Raji (cell line): Measurements from ENCODE around the gene NEK1.

Experiments used
- POLR2A ChIP-seq: IDR thresholded peaks from 2 replicates; pipeline ENCODE4 v1.6.1; 2011; ENCODE audit warnings: low read depth, low read length, control low read depth; ENCODE audit not compliant: insufficient read depth

The NEK1 gene

DNA sequence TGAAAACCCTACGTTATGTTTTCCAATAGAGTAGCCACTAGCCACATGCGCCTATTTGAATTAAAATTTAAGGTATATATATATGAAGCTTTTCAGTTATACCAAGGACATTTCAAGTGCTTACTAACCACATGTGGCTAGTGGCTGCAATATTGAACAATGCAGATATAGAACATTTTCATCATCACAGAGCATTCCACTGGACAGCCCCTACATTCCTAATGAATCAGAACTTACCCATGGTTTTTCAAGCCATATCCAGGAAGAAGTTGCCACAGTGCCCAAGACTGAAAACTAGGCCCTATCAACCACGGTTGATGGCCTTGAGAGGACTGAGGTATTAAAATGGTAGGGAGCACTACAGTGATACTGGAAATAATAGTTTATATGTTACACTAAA lies 29.7 kb downstream of the NEK1 start:
- TF ChIP-seq POLR2A = no peak

DNA sequence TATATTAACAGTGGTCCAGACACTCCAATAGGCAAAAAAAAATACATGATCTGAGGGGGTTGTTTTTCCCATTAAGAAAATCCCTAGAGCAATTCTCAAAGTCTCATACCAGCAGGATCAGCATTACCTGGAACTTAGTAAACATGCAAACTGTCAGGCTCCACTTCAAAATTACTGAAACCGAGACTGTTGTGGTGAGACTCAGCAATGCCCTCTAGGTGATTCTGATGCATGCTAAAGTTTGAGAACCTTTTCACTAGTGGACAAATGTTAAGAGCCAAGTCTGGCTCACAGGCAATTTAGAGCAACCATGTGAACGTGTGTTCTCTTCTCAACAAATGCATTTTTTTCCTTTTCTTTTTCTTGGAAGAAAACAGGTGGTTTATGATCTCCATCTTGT lies 30.2 kb downstream of the NEK1 start:
- no peak for TF ChIP-seq POLR2A

DNA sequence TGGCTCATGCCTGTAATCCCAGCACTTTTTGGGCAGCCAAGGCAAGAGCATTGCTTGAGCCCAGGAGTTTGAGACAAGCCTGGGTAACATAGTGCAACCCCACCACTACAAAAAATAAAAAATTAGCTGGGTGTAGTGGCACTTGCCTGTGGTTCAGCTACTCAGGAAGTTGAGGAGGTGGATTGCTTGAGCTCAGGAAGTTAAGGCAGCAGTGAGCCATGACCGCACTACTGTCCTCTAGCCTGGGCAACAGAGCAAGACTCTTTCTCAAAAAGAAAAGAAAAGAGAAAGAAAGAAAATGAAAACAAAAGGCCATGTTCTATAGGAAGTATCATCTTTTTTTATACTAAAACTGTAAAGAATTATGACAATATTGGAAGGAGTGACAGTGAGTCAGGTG lies 38.5 kb downstream of the NEK1 start:
- no peak for TF ChIP-seq POLR2A

DNA sequence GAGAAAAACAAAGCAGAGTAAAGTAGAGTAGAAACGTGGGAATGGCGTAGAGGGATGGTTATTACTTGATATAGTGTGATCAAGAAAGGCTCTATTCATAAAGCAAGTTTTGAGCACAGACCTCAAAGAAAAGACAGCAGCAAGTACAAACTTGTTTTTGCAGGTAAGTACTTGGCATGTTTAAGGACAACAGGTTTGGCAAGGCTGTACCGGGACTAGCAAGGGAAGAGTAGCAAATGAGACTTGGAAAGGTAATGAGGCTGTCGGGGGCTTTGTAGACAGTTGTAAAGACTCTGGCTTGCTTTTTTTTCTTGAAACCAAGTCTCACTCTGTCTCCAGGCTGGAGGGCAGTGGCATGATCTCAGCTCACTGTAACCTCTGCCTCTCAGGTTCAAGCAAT lies 40.9 kb downstream of the NEK1 start:
- TF ChIP-seq POLR2A = no peak

- TF ChIP-seq POLR2A = no peak
Measured at GRCh38 chr4:169567916-169568315, 44.5 kb downstream of the NEK1 start.

DNA sequence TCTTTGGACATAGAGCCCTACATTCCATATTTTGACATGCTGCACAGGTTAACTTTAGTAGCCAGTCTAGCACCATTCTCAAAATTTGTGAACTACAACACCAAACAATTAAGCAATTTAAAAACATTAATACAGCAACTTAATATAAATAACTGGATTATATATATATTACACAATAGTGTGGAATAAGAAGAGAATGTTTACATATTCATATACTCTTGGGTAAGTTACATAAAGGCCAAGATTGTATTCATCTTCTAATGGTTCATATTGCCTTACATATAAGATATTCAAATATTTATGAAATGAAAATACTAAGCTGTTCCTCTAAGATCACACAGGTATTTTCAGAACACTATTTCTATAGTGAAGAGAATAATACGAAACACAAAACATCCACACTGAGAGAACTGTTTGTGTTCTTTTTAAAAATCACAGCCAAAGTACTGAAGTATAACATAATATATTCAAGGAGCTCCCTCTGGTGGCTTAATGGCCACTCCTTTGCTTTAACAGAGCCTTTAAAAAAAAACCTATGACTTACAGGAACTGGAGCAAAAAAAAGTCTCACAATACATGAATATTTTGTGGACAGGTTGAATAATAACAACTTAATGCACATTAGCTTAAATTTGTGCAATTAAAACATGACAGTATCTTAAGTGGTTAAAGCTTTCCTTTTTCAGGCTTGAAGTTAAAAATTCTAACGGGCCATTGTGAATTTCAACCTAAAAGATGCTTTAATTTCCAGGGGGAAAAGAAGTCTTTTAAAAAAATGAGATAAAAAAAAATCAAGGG lies 46.2 kb downstream of the NEK1 start:
- TF ChIP-seq POLR2A = no peak

DNA sequence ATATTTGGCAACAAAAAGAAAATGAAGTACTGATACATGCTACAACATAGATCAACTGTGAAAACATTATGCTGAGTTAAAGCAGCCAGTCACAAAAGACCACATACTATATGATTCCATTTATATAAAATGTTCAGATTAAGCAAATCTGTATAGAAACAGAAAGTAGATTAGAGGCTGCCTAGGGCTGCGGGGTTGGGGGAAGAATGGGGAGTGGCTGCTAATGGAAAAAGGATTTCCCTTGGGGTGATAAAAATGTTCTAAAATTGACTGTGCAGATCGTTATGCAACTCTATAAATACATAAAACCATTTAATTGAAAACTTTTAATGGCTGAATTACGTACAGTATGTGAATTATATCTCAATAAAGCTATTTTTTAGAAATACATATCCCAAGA lies 46.8 kb downstream of the NEK1 start:
- no peak for TF ChIP-seq POLR2A

- TF ChIP-seq POLR2A = no peak
Measured at GRCh38 chr4:169557061-169557636, 55.2 kb downstream of the NEK1 start.

DNA sequence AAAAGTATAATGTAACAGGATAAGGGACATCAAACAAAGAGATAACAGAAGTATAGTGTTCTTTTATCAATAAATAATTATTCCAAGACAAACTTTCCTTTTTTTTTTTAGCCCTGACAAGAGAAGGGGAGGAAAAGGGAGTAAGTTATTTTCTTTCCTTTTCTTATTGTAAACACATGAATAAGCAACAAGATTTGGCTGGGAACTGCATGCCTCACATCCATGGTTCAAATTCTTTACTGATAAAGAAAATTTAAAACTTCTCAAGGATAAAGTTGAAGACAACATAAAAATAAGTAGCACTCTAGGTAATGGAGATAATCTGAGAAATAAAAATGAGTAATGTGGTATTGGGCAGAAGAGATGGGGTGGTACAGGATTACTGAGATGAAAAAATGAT lies 71.6 kb downstream of the NEK1 start:
- no peak for TF ChIP-seq POLR2A

- no peak for TF ChIP-seq POLR2A
Measured at GRCh38 chr4:169530048-169530447, 82.3 kb downstream of the NEK1 start.

- no peak for TF ChIP-seq POLR2A
Measured at GRCh38 chr4:169523796-169524195, 88.6 kb downstream of the NEK1 start.

GRCh38 chr4:169510617-169511016 lies 101.8 kb downstream of the NEK1 start:
- no peak for TF ChIP-seq POLR2A

DNA sequence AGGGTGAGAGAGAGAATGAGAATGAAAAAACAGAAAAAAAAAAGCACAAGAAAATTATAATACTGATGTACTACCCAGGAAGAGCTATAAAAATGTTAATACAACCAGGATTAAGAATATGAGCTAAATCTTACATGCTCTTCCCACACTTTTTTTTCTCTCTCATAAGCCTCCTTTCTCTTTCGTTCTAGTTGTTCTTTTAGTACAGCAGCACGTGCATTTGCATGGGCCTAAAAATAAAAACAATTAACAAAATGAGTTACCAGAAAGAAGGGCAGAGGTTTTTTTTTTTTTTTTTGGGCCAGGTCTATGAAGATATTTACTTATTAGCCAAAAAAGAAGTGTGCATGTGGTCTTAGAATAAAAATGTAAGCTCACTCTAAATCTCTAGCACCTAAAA lies 105.5 kb downstream of the NEK1 start:
- TF ChIP-seq POLR2A = no peak

GRCh38 chr4:169493164-169493524 lies 119.2 kb downstream of the NEK1 start:
- TF ChIP-seq POLR2A = no peak

- TF ChIP-seq POLR2A = no peak
Measured at GRCh38 chr4:169492436-169493163, 119.8 kb downstream of the NEK1 start.

- no peak for TF ChIP-seq POLR2A
Measured at GRCh38 chr4:169491211-169491610, 121.2 kb downstream of the NEK1 start.

- no peak for TF ChIP-seq POLR2A
Measured at GRCh38 chr4:169489306-169489705, 123.1 kb downstream of the NEK1 start.
